Measurements from ENCODE around the gene RAPGEF6.
"Not testable (repeated sequence)": the region's sequence is repeated elsewhere in the genome, so short reads cannot be mapped to it uniquely, and the experiment has no call there.

The RAPGEF6 gene, protein sequence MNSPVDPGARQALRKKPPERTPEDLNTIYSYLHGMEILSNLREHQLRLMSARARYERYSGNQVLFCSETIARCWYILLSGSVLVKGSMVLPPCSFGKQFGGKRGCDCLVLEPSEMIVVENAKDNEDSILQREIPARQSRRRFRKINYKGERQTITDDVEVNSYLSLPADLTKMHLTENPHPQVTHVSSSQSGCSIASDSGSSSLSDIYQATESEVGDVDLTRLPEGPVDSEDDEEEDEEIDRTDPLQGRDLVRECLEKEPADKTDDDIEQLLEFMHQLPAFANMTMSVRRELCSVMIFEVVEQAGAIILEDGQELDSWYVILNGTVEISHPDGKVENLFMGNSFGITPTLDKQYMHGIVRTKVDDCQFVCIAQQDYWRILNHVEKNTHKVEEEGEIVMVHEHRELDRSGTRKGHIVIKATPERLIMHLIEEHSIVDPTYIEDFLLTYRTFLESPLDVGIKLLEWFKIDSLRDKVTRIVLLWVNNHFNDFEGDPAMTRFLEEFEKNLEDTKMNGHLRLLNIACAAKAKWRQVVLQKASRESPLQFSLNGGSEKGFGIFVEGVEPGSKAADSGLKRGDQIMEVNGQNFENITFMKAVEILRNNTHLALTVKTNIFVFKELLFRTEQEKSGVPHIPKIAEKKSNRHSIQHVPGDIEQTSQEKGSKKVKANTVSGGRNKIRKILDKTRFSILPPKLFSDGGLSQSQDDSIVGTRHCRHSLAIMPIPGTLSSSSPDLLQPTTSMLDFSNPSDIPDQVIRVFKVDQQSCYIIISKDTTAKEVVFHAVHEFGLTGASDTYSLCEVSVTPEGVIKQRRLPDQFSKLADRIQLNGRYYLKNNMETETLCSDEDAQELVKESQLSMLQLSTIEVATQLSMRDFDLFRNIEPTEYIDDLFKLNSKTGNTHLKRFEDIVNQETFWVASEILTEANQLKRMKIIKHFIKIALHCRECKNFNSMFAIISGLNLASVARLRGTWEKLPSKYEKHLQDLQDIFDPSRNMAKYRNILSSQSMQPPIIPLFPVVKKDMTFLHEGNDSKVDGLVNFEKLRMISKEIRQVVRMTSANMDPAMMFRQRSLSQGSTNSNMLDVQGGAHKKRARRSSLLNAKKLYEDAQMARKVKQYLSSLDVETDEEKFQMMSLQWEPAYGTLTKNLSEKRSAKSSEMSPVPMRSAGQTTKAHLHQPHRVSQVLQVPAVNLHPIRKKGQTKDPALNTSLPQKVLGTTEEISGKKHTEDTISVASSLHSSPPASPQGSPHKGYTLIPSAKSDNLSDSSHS (N-terminal part only)

DNA sequence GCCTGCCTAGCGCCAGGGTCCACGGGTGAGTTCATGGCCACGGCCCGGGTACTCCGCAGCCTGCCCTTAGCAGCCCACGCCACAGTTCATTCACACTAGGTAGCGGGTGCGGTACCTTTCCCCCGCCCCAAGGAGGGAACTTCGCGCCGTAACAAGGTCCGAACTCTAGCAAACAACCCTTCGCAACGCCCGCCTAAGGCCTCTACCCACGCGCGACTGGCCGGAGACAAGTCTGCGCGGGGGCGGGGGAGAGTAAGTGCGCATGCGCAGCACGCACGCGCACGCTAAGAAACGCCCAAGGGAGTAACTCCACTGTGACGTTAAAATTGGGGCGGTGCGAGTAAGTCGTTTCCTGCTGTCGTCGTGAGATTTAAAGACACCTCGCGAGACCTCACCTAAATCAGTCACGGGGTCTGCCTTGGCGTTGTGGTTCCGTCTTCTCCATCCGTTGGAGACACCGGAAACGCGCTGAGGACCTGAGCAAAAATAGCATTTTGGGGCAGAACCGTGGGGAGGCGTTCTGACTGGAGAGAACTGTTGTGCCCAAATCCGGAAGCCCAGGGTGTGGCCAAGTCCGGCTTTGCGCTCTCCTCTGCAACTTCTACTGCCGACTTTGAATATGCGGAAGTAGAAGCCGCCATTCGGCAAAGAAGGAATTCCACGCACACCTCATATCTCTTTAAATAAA lies at the start of gene RAPGEF6:
TSS of gene RAPGEF6 (minus strand) at position 234 of the 688 bp plus-strand sequence. CDS start at position 35, 199 bp downstream.
- in situ Hi-C loops (cut with MboI; ENCODE audit: low pct_unique_long_range_greater_than_20kb, low sequenced_read_pairs), result no loop called here
- DNase-seq, result peak; percentile 100

DNA sequence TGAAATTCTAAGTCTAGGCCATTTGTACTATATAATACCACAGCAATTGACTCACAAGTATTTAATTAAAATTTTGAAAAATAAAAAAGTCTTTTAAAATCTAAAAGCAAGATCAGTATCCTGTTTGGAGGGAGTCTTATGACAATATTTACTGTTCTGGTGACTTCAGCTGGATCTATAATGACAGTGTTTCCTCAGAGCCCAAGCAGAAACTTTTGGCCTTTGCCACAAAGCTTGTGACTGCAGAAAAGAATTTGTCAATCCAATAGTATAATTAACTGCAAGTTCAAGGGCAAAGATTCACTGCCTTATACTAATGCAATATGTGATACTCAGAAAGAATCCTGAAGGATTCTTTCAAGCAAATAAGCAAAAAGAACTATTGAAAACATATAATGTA lies 49.6 kb upstream of the RAPGEF6 start:
- DNase-seq, result no peak
- in situ Hi-C loops (cut with MboI; ENCODE audit: low pct_unique_long_range_greater_than_20kb, low sequenced_read_pairs), result no loop called here

DNA sequence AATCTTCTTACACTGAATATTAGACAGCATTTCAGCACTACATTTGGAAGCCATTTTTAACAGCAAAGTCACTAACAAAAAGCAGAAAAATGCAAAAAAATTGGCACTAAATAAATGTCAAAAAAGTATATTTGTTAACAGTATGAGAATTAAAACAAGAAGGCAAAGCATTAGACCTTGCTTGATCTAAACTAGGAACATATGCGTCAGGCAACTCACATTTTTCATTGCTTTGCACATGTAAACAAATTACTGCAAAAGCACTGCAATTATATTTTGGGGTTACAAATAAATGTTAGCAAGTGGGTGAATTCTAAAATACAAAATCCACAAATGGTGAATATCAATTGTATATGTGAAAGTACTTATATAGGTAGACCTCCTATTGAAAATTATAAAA lies 49.0 kb upstream of the RAPGEF6 start:
- in situ Hi-C loops (cut with MboI; ENCODE audit: low pct_unique_long_range_greater_than_20kb, low sequenced_read_pairs), result no loop called here
- DNase-seq, result no peak

DNA sequence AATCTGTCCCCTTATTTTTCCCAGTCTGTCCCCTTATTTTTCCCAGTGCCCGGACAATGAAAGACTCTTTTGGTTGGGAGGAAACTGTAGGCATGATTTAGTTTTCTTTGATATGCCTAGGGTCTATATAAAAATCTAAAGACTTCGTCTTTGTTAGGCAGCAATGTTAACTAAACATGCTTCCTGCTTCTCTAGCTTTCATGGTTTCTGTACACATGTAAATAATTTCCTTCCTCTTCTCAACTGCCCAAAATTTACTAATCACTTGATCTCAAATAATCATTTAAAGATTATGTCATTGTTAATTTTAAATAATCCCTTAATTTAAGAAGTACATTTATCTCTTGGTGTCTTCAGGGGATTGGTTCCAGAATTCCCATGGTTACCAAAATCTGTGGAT lies 47.8 kb upstream of the RAPGEF6 start:
- in situ Hi-C loops (cut with MboI; ENCODE audit: low pct_unique_long_range_greater_than_20kb, low sequenced_read_pairs), result no loop called here
- DNase-seq, result no peak

DNA sequence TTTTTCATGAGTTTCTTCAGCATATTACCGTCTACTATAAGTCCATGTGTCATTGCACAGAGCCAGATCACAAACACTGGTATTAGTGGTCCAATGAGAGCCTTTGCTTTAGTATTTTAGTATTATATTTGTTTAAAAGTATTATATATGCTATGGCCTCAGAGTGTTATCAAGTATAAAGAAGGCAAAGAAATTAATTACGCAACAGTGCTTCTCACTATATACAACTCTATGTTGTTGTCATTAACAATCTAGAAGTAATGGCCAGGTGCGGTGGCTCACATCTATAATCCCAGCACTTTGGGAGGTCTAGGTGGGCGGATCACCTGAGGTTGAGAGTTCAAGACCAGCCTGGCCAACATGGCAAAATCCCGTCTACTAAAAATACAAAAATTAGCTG lies 47.1 kb upstream of the RAPGEF6 start:
- no peak for DNase-seq
- in situ Hi-C loops (cut with MboI; ENCODE audit: low pct_unique_long_range_greater_than_20kb, low sequenced_read_pairs), result no loop called here

DNA sequence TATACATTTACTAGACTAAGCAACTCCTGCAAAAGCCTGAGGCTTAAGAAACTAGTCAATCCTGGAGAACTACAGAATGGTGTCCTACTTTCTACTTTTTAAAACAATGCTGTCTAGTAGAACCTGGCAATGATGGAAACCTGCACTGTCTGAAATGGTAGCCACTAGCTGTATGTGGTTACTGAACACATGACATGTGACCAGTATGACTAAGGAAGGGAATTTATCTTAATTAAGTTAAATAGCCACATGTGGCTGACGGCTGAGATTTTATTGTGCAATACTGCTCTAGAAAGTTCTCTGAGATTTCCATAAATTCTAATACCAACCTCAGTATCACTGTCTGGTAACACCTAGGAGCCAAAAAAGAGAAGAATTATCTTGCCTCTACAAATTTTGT lies 44.9 kb upstream of the RAPGEF6 start:
- peak; percentile 8 for DNase-seq
- in situ Hi-C loops (cut with MboI; ENCODE audit: low pct_unique_long_range_greater_than_20kb, low sequenced_read_pairs), result no loop called here

DNA sequence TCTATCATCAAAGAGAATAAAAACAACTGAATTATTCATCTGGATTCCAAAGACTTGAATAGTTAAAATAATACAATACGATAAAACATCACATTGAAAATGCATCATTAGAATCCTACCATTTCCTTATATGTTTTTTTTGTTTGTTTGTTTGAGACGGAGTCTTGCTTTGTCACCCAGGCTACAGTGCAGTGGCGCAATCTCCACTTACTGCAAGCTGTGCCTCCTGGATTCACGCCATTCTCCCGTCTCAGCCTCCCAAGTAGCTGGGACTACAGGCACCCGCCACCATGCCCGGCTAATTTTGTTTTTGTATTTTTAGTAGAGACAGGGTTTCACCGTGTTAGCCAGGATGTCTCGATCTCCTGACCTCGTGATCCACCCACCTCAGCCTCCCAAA lies 43.2 kb upstream of the RAPGEF6 start:
- in situ Hi-C loops (cut with MboI; ENCODE audit: low pct_unique_long_range_greater_than_20kb, low sequenced_read_pairs); DNase-seq: not testable (repeated sequence)

DNA sequence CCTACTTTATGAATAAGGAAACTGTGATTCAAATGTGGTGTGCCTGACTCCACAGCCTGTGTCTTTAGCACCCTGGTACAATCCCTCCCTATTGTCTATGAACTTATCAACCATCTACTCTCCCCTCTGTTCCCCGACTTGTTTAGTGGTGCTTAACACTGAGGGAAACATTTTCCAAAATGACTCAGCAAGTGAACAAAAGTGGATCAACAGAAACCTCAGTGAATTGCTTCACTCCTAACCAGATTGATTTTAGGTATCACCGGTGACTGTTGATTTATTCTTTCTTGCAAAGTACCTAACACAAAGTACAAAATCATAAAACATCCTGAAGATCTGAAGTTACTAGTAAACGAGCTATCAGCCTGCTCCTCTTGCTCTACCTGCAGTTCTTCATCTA lies 42.1 kb upstream of the RAPGEF6 start:
- no peak for DNase-seq
- in situ Hi-C loops (cut with MboI; ENCODE audit: low pct_unique_long_range_greater_than_20kb, low sequenced_read_pairs), result no loop called here

DNA sequence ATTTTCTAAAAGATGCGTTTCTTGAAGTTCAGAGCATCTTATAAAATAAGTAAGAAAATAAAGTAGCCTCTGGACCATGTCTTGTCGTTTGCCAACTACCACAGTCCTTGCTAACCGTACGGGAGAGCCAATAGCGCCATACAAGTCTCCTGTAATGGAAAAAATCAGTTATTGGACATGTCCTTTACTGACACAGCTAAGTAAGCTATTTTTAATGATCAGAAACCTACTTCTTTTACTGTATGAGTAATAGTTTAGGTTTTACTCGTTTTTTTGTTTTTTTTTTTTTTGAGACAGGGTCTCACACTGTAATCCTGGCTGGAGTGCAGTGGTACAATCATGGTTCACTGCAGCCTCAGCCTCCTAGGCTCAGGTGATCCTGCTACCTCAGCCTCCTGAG lies 37.7 kb upstream of the RAPGEF6 start:
- in situ Hi-C loops (cut with MboI; ENCODE audit: low pct_unique_long_range_greater_than_20kb, low sequenced_read_pairs), result no loop called here
- DNase-seq, result no peak

DNA sequence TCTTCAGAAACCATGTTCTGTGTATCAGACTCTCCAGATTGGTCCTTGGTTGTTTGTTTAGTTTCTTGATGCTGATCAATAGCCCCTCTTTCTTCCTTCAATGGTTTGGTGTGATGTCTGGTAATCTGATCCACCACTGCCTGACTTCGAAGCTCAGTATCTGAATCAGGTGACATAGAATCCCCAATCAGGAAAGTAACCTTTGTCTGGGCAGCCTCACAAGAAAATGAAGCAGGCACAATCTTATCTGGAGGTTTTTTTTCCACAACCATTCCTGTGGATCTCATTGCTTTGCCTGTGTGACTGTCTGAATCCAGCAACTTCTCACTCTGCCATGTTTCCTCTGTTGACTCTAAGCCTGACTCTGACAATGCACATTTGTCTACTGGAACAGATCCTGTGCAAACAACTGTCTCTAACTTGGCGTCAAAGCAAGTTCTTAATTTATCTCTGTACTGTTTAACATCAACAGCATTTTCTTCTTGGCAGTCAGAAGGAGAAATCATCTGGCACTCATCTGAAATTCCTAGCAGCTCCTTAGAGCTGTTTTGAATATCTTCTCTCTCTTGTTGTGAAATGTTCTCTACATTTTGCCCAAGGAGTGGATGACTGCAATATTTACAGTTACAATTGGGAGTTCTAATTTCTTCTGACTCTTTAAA lies 37.1 kb upstream of the RAPGEF6 start:
- DNase-seq, result no peak
- in situ Hi-C loops (cut with MboI; ENCODE audit: low pct_unique_long_range_greater_than_20kb, low sequenced_read_pairs), result no loop called here

DNA sequence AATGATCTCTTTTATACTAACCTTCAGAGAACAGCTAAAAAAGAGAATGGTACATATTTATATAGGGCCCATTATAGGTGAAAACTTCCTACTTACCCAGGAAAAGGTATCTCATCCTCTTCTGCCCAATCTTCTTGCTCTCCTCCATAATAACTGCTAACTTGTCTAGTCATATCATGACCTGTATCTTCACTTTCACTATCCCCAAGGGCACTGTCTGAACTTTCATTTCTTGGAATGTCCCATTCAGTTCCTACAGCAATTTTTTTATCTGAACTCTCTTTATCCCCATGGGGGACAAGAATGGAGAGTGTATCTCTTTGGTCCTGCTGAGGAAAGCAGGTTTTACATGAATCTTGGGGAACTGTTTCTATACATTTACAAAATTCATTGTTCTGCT lies 36.4 kb upstream of the RAPGEF6 start:
- in situ Hi-C loops (cut with MboI; ENCODE audit: low pct_unique_long_range_greater_than_20kb, low sequenced_read_pairs), result no loop called here
- no peak for DNase-seq

DNA sequence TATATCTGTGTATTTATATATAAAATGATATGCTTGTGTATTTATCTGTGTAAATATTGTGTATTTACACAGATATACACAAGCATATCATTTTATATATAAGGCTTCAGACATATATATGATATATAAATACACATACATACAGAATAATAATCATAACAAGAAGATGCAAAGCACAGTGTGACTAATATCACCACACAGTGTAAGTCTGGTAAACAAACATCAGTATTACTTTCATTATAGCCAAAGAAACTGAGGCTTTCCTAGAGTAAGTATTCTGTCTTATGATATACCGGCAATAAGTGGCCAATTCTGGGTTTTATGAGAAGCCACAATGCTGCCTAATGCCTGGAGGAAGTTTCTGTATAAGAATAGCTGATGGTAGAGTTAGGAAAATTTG lies 29.9 kb upstream of the RAPGEF6 start:
- in situ Hi-C loops (cut with MboI; ENCODE audit: low pct_unique_long_range_greater_than_20kb, low sequenced_read_pairs), result no loop called here

DNA sequence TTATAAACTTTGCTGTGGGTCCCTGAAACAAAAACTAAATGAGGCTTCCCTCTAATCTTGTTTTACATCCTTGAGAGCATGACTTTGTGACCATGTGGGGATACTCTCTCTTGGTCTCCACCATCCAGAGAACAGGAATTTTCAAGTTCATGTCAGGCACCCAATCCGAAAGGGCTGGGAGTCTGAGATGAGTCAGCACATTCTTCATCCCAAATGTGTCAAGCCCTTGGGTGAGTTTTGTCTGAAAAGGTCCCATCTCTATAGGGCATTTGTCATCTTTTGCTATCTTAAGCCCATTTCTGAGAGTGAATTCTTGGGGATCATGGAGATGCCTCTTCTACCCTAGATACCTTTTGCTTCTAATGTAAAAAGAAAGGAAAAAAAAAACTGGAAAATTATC lies 26.9 kb upstream of the RAPGEF6 start:
- DNase-seq, result no peak
- in situ Hi-C loops (cut with MboI; ENCODE audit: low pct_unique_long_range_greater_than_20kb, low sequenced_read_pairs), result no loop called here

More for the DNA sequence above, 29.9 kb upstream of the RAPGEF6 start:
- no peak for DNase-seq

DNA sequence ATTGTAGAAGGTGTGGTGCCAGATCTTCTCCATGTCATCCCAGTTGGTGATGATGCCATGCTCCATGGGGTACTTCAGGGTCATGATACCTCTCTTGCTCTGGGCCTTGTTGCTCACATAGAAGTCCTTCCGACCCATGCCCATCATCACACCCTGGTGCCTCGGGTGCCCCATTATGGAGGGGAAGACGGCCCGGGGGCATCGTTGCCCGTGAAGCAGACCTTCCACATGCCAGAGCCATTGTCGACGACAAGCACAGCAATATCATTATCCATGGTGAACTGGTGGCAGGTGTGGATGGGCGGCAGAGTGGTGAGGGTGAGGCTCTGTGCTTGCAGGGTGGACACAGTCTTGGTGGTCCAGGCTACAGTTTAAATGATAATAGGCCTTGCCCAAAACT lies 24.8 kb upstream of the RAPGEF6 start:
- in situ Hi-C loops (cut with MboI; ENCODE audit: low pct_unique_long_range_greater_than_20kb, low sequenced_read_pairs), result no loop called here
- DNase-seq, result no peak

DNA sequence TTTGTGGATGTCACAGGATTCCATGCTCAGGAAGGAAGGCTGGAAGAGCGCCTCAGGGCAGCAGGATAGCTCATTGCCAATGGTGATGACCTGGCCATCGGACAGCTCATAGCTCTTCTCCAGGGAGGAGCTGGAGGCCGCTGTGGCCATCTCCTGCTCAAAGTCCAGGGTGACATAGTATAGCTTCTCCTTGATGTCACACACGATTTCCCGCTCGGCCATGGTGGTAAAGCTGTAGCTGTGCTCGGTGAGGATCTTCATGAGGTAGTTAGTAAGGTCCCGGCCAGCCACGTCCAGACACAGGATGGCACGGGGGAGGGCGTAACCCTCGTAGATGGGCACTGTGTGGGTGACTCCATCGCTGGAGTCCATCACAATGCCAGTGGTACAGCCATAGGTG lies 24.3 kb upstream of the RAPGEF6 start:
- DNase-seq, result no peak
- in situ Hi-C loops (cut with MboI; ENCODE audit: low pct_unique_long_range_greater_than_20kb, low sequenced_read_pairs), result no loop called here

DNA sequence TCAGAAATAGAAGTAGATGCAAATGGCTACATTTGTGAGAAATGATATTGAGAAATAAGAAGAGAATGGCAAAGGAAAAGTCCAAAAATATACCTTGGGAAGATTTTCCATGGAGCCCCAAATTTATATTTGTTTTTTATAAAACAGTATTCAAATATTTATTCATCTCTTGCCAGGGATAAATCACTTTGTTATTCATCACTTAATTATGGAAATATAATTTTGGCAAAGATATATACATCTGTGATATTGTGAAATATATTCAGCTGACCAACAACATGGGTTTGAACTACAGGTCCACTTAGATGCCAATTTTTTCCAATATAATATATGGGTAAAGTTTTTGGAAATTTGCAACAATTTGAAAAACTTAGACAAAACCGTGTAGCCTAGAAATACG lies 19.7 kb upstream of the RAPGEF6 start:
- in situ Hi-C loops (cut with MboI; ENCODE audit: low pct_unique_long_range_greater_than_20kb, low sequenced_read_pairs), result no loop called here
- no peak for DNase-seq

DNA sequence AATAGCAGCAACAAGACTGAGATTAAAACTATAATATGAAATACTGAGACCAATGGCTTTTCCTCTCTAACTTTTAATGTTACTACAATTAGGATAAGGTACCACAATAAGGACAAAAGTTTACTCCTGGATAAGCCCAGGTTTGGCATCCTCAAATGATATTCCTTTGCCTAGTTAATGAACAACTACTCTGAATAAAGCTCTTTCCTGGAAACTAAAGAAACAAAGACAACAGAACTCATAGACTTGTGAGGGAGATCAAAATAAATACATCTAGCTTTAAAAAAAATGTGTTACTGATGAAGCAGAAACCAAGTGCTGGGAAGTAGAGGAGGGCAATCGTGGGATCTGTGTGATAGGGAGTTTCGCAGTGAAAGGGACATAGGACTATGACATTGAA lies 19.3 kb upstream of the RAPGEF6 start:
- in situ Hi-C loops (cut with MboI; ENCODE audit: low pct_unique_long_range_greater_than_20kb, low sequenced_read_pairs), result no loop called here
- no peak for DNase-seq

DNA sequence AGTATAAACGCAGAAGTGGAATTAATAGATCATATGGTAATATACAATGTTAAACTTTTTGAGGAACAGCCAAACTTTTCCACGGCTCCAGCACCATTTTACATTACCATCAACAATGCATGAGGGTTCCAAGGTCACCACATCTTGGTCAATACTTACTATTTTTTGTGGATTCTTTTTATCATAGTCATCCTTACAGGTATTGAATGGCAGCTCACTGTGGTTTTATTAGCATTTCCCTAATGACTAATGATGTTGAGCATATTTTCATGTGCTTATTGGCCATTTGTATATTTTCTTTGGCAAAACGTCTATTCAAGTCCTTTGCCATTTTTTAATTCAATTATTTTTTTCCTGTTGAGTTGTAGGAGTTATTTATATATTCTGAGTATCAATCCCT lies 14.1 kb upstream of the RAPGEF6 start:
- in situ Hi-C loops (cut with MboI; ENCODE audit: low pct_unique_long_range_greater_than_20kb, low sequenced_read_pairs), result no loop called here
- DNase-seq, result no peak

All from KBM-7 (cell line).